Prostate gland (tissue), 2 donors: Measurements from ENCODE around the gene TMEM141. TPM values are rescaled to one million over a fixed set of nuclear protein-coding genes. Genes with fewer than 3 reads are reported as not detected.
"Not testable (repeated sequence)": the region's sequence is repeated elsewhere in the genome, so short reads cannot be mapped to it uniquely, and the experiment has no call there.

Experiments used
- DNase-seq: peaks from one replicate; pipeline ENCODE4 v3.0.0-alpha.2; 2019; ENCODE audit warnings: low spot score
- H3K27ac ChIP-seq, 2 donors: fragments of 200-600 bp; sonication (generic); 2 replicates each; pipeline ENCODE4 v1.5.1; 2017 to 2019
- H3K27me3 ChIP-seq: fragments of 200-600 bp; sonication (generic); replicated peaks from 2 replicates; pipeline ENCODE4 v1.5.1; 2019; ENCODE audit not compliant: insufficient read depth
- H3K36me3 ChIP-seq, 2 donors: fragments of 200-600 bp; sonication (generic); 1 replicate in 1 of 2; 2 replicates in 1 of 2; pipeline versions ENCODE4 v1.5.1 to v1.8.1; 2017 to 2019
- H3K4me1 ChIP-seq: fragments of 200-600 bp; sonication (generic); replicated peaks from 2 replicates; pipeline ENCODE4 v1.5.1; 2019
- H3K4me3 ChIP-seq, 2 donors: fragments of 200-600 bp; sonication (generic); 2 replicates each; pipeline ENCODE4 v1.5.1; 2017 to 2019
- H3K9me3 ChIP-seq: fragments of 200-600 bp; sonication (generic); 2 replicates; pipeline ENCODE4 v1.5.1; 2017
- CTCF ChIP-seq, 4 experiments: fragments of 200-600 bp in 2 of 4; fragments of 450-650 bp in 2 of 4; sonication (generic) in 2 of 4; IDR thresholded peaks; 1 replicate in 3 of 4; 2 replicates in 1 of 4; pipeline ENCODE4 v1.5.1; 2016 to 2019; ENCODE audit warnings: antibody characterized with exemption in 4 of 4, mild to moderate bottlenecking in 2 of 4, moderate library complexity in 2 of 4
- POLR2A ChIP-seq: fragments of 450-650 bp; IDR thresholded peaks from one replicate; pipeline ENCODE4 v1.6.1; 2016; ENCODE audit warnings: antibody characterized with exemption, mild to moderate bottlenecking
- POLR2AphosphoS5 ChIP-seq: sonication (generic); formaldehyde crosslinking; IDR thresholded peaks from one replicate; pipeline ENCODE4 v1.6.1; 2017; ENCODE audit warnings: antibody characterized with exemption
- WGBS: methylation state at CpG from one replicate; pipeline ENCODE4 v1.1.5; 2018; 5-methylcytosine and 5-hydroxymethylcytosine counted together
- intact Hi-C: fragments of 100-400 bp; cut with DNase I; formaldehyde crosslinking; loops from one replicate; pipeline ENCODE4 v1.14.2; 2022
- total RNA-seq, 2 donors: library from RNA; depleted of rRNA; stranded (reverse); fragments of >200 nt; gene quantifications; one replicate each; pipeline ENCODE4 v1.1.0, GENCODE V29; 2016

The TMEM141 gene
- total RNA-seq, 2 donors from 2014 or later, result 181 to 335 TPM

GRCh38 chr9:136795000-136795348 lies 3.8 kb downstream of the TMEM141 start:
- WGBS, result 83% methylated on average over 6 of the region's 6 CpGs

GRCh38 chr9:136796238-136796774 lies 5.2 kb downstream of the TMEM141 start, which contains the start of gene CCDC183:
Gene CCDC183, plus strand, starts transcription at chr9:136796338. Its CDS starts 60 bp downstream, at chr9:136796398.
- H3K27me3 ChIP-seq, result no peaks in the 10 kb centered on the region
- no peak for TF ChIP-seq POLR2A
- TF ChIP-seq CTCF (IDR thresholded peaks at IDR 0.05), result no peak
- TF ChIP-seq POLR2AphosphoS5, result no peak
- H3K36me3 ChIP-seq, result no peaks in the 10 kb centered on the region
- peaks cover 21% of the 10 kb centered on the region for H3K4me1 ChIP-seq
- intact Hi-C loops, result no loop called here
- WGBS, result 40% methylated on average over 5 of the region's 5 CpGs
- no peak within 1 kb of the TSS for H3K4me3 ChIP-seq
- no peak for DNase-seq
- H3K27ac ChIP-seq, result peak within 1 kb of the TSS; percentile 87 to 93
- H3K9me3 ChIP-seq, result no peaks in the 10 kb centered on the region

More at GRCh38 chr9:136795000-136795348, 3.8 kb downstream of the TMEM141 start:
- Histone ChIP-seq H3K4me1 (peaks cover 15% of the 10 kb centered on the region), H3K36me3 (no peaks in the 10 kb centered on the region), H3K27ac (peak overlapping the region in 1 of 2 donors; percentile 93), H3K4me3 (no peak overlapping the region), H3K27me3 (no peaks in the 10 kb centered on the region), H3K9me3 (no peaks in the 10 kb centered on the region)
- intact Hi-C loops, result loop anchor here (5.0 kb wide), 2 partner anchors 52 to 152 kb away; partner anchors contain the start of genes C8G and PHPT1
- no peak for DNase-seq
- TF ChIP-seq CTCF (IDR thresholded peaks at IDR 0.05) (no peak), POLR2A (no peak), POLR2AphosphoS5 (no peak)

- H3K27me3 ChIP-seq, result not testable (repeated sequence)
Observed at GRCh38 chr9:136796775-136797347, 5.7 kb downstream of the TMEM141 start.

GRCh38 chr9:136798708-136799078 lies 7.5 kb downstream of the TMEM141 start:
- Histone ChIP-seq H3K27me3 (no peaks in the 10 kb centered on the region), H3K9me3 (no peaks in the 10 kb centered on the region), H3K36me3 (no peaks in the 10 kb centered on the region), H3K27ac (peak overlapping the region; percentile 87 to 93), H3K4me1 (peaks cover 21% of the 10 kb centered on the region), H3K4me3 (peak overlapping the region in 1 of 2 donors; percentile 44)
- intact Hi-C loops, result no loop called here
- no peak for DNase-seq
- TF ChIP-seq POLR2AphosphoS5, result no peak
- TF ChIP-seq CTCF (IDR thresholded peaks at IDR 0.05), result no peak
- no peak for TF ChIP-seq POLR2A
- WGBS, result 58% methylated on average over 6 of the region's 6 CpGs

More at GRCh38 chr9:136796775-136797347, 5.7 kb downstream of the TMEM141 start:
- Histone ChIP-seq H3K4me1 (peaks cover 21% of the 10 kb centered on the region), H3K27ac (peak overlapping the region; percentile 87 to 93)
- H3K4me3 ChIP-seq, H3K9me3 ChIP-seq, intact Hi-C loops, H3K36me3 ChIP-seq: not testable (repeated sequence)
- 4% methylated on average over 10 of the region's 10 CpGs for WGBS
- DNase-seq, result peak; percentile 58
- peak; percentile 80 for TF ChIP-seq POLR2AphosphoS5

GRCh38 chr9:136799079-136799853 lies 8.1 kb downstream of the TMEM141 start:
- DNase-seq, result peak; percentile 82
- intact Hi-C loops, result no loop called here
- peaks cover 24% of the 10 kb centered on the region for H3K4me1 ChIP-seq
- H3K27me3 ChIP-seq, result no peaks in the 10 kb centered on the region
- no peaks in the 10 kb centered on the region for H3K36me3 ChIP-seq
- peak overlapping the region; percentile 87 to 93 for H3K27ac ChIP-seq
- WGBS, result 26% methylated on average over 28 of the region's 35 CpGs
- H3K9me3 ChIP-seq, result no peaks in the 10 kb centered on the region
- H3K4me3 ChIP-seq, result peak overlapping the region; percentile 27 to 44
- TF ChIP-seq POLR2AphosphoS5 (peak; percentile 81), POLR2A (no peak), CTCF (IDR thresholded peaks at IDR 0.05) (no peak)
